HepG2 (cell line): ENCODE results near the gene TTN.

Experiments
- ARNT ChIP-seq: fragments of 450-650 bp; IDR thresholded peaks from 2 replicates; pipeline ENCODE4 v1.6.1; 2017
- CTCF ChIP-seq: sonication (generic); formaldehyde crosslinking; IDR thresholded peaks from 2 replicates; pipeline ENCODE4 v1.5.0; 2020; ENCODE audit warnings: mild to moderate bottlenecking, missing genetic modification reagents, moderate library complexity
- EP300 ChIP-seq, 3 experiments: sonication (generic) in 1 of 3; formaldehyde crosslinking in 1 of 3; IDR thresholded peaks; 2 replicates each; pipeline versions ENCODE4 v1.5.1 to v1.6.1; 2011 to 2020; ENCODE audit warnings: low read depth in 2 of 3, low read length in 2 of 3, borderline replicate concordance in 1 of 3, improper control_type of control experiment in 1 of 3, mild to moderate bottlenecking in 1 of 3, missing genetic modification reagents in 1 of 3, moderate library complexity in 1 of 3
- IRF2 ChIP-seq: IDR thresholded peaks from 2 replicates; pipeline ENCODE4 v1.6.1; 2018; ENCODE audit warnings: missing genetic modification reagents, missing compliant biosample characterization
- MAFG ChIP-seq: sonication (generic); formaldehyde crosslinking; IDR thresholded peaks from 2 replicates; pipeline ENCODE4 v1.5.1; 2020; ENCODE audit warnings: mild to moderate bottlenecking, missing genetic modification reagents
- MAFK ChIP-seq, 2 experiments: IDR thresholded peaks in 1 of 2; conservative IDR thresholded peaks in 1 of 2; 2 replicates each; pipeline ENCODE4 v1.6.1; 2011; ENCODE audit warnings: improper control_type of control experiment in 2 of 2, low read length in 2 of 2

GRCh38 chr2:178531168-178531567, 276.1 kb downstream of the TTN start:
- TF ChIP-seq MAFG (CRISPR knock-in tag) (no peak), EP300 (IDR thresholded peaks at IDR 0.05; ENCODE audit: low read depth in 2 of 2, low read length in 2 of 2) (no peak), EP300 (CRISPR knock-in tag; IDR thresholded peaks at IDR 0.05; ENCODE audit: borderline replicate concordance) (no peak), MAFK (conservative IDR thresholded peaks at IDR 0.05 in 1 of 2, IDR thresholded peaks at IDR 0.05 in 1 of 2; ENCODE audit: low read length in 2 of 2) (no peak), IRF2 (CRISPR knock-in tag) (no peak), CTCF (no peak), ARNT (no peak)
